Activated CD8-positive, alpha-beta T cell treated with anti-CD3 and anti-CD28 coated beads, Interleukin-2, amount 10 ng/mL, durations not matched to agents 7 days and 5 days (primary cell): ENCODE results near the gene EIF4A3. TPM values are rescaled to one million over a fixed set of nuclear protein-coding genes. Genes with fewer than 3 reads are reported as not detected.

Experiments used
- ATAC-seq: fragments of 150-1000 bp; cut with Tn5 transposase; one replicate; pipeline ENCODE4 v1.10.0; 2021; ENCODE audit warnings: moderate library complexity
- CTCF ChIA-PET: fragments of 350-600 bp; sonication (Branson Sonifier 250); formaldehyde crosslinking; loops from one replicate; lab custom pipeline; 2021; ENCODE audit warnings: antibody characterized with exemption; lab: Charles Lee
- POLR2A ChIA-PET: fragments of 350-600 bp; sonication (Branson Sonifier 250); formaldehyde crosslinking; loops from one replicate; lab custom pipeline; 2021; ENCODE audit warnings: antibody characterized with exemption; lab: Charles Lee
- DNase-seq: peaks from one replicate; pipeline ENCODE4 v3.0.0-alpha.2; 2020
- H3K27ac Mint-ChIP-seq: one replicate; pipeline ENCODE4 v1.8.0; 2021; ENCODE audit warnings: mild to moderate bottlenecking, mixed read lengths
- H3K27me3 Mint-ChIP-seq: one replicate; pipeline ENCODE4 v1.8.0; 2021; ENCODE audit warnings: low read depth, mixed read lengths
- H3K36me3 Mint-ChIP-seq: one replicate; pipeline ENCODE4 v1.8.0; 2021; ENCODE audit warnings: low read depth, mixed read lengths
- H3K4me1 Mint-ChIP-seq: one replicate; pipeline ENCODE4 v1.8.0; 2021; ENCODE audit warnings: low read depth, mixed read lengths
- H3K4me3 Mint-ChIP-seq: one replicate; pipeline ENCODE4 v1.8.0; 2021; ENCODE audit warnings: mild to moderate bottlenecking, mixed read lengths
- H3K9me3 Mint-ChIP-seq: one replicate; pipeline ENCODE4 v1.8.0; 2022; ENCODE audit warnings: mixed read lengths; ENCODE audit not compliant: insufficient read depth
- total RNA-seq, 2 experiments: library from RNA; stranded (reverse); gene quantifications; one replicate each; pipeline ENCODE4 v1.2.3, GENCODE V29; 2021

Gene EIF4A3
- 100 to 1,000 TPM; 181 to 183 TPM for total RNA-seq

- H3K4me3 Mint-ChIP-seq, result peak within 1 kb of the TSS; percentile 91
Measured at GRCh38 chr17:80147035-80147822, at the start of gene EIF4A3. TSS of gene EIF4A3 (minus strand) at chr17:80147128. CDS start at chr17:80146961, 167 bp downstream.

GRCh38 chr17:80196652-80197051 is 49.7 kb upstream of the EIF4A3 start:
- no peaks in the 10 kb centered on the region for H3K9me3 Mint-ChIP-seq
- ChIA-PET POLR2A (interaction anchor here (1.7 kb wide), 1 partner anchor 68 kb away, joined by 4 read pairs; no protein-coding TSS in a partner anchor), CTCF (interaction anchor here (0.7 to 2.4 kb wide), 14 partner anchors 9 to 148 kb away, joined by 3 to 8 read pairs (median 4); no protein-coding TSS in a partner anchor)
- peaks cover 9% of the 10 kb centered on the region for H3K27me3 Mint-ChIP-seq
- H3K27ac Mint-ChIP-seq, result no peak overlapping the region
- no peak for DNase-seq
- ATAC-seq, result no peak
- H3K36me3 Mint-ChIP-seq, result no peaks in the 10 kb centered on the region
- H3K4me1 Mint-ChIP-seq, result no peaks in the 10 kb centered on the region
- no peak overlapping the region for H3K4me3 Mint-ChIP-seq

More at GRCh38 chr17:80147035-80147822, at the start of gene EIF4A3:
- CTCF ChIA-PET, result interaction anchor here (0.8 to 7.9 kb wide), 3 partner anchors 19 to 46 kb away, joined by 3 to 51 read pairs (median 4); partner anchors contain the start of gene GAA
- ATAC-seq (peak; percentile 82), DNase-seq (peak; percentile 99)
- Mint-ChIP-seq H3K9me3 (peaks cover 9% of the 10 kb centered on the region), H3K4me1 (peaks cover 41% of the 10 kb centered on the region), H3K27ac (peak within 1 kb of the TSS; percentile 97), H3K36me3 (peaks cover 51% of the 10 kb centered on the region), H3K27me3 (no peaks in the 10 kb centered on the region)
- POLR2A ChIA-PET, result interaction anchor here (1.0 to 1.8 kb wide), 4 partner anchors 9 to 230 kb away, joined by 3 to 11 read pairs (median 4); partner anchors contain the start of gene GAA

GRCh38 chr17:80195671-80196529 is 49.0 kb upstream of the EIF4A3 start:
- Mint-ChIP-seq H3K27me3 (peaks cover 11% of the 10 kb centered on the region), H3K27ac (no peak overlapping the region), H3K4me1 (no peaks in the 10 kb centered on the region), H3K9me3 (no peaks in the 10 kb centered on the region), H3K4me3 (no peak overlapping the region), H3K36me3 (no peaks in the 10 kb centered on the region)
- ChIA-PET POLR2A (interaction anchor here (0.6 to 1.7 kb wide), 2 partner anchors 68 to 111 kb away, joined by 3 to 4 read pairs; no protein-coding TSS in a partner anchor), CTCF (interaction anchor here (0.6 to 2.4 kb wide), 19 partner anchors 8 to 693 kb away, joined by 3 to 17 read pairs (median 4); no protein-coding TSS in a partner anchor)
- DNase-seq (peak; percentile 60), ATAC-seq (no peak)

GRCh38 chr17:80195141-80195540 is 48.2 kb upstream of the EIF4A3 start:
- Mint-ChIP-seq H3K36me3 (no peaks in the 10 kb centered on the region), H3K27ac (no peak overlapping the region), H3K27me3 (peaks cover 11% of the 10 kb centered on the region), H3K4me3 (no peak overlapping the region), H3K4me1 (no peaks in the 10 kb centered on the region), H3K9me3 (no peaks in the 10 kb centered on the region)
- CTCF ChIA-PET, result interaction anchor here (0.6 to 2.4 kb wide), 8 partner anchors 11 to 106 kb away, joined by 3 to 17 read pairs (median 4); no protein-coding TSS in a partner anchor
- POLR2A ChIA-PET, result interaction anchor here (1.7 kb wide), 1 partner anchor 69 kb away, joined by 4 read pairs; no protein-coding TSS in a partner anchor
- no peak for ATAC-seq
- no peak for DNase-seq

GRCh38 chr17:80191865-80192661 is 45.1 kb upstream of the EIF4A3 start:
- POLR2A ChIA-PET, result no interaction called here
- CTCF ChIA-PET, result interaction anchor here (0.8 kb wide), 1 partner anchor 10 kb away, joined by 3 read pairs; no protein-coding TSS in a partner anchor
- DNase-seq (no peak), ATAC-seq (no peak)
- H3K4me1 Mint-ChIP-seq, result no peaks in the 10 kb centered on the region
- H3K36me3 Mint-ChIP-seq, result no peaks in the 10 kb centered on the region
- no peak overlapping the region for H3K27ac Mint-ChIP-seq
- H3K9me3 Mint-ChIP-seq, result no peaks in the 10 kb centered on the region
- H3K4me3 Mint-ChIP-seq, result no peak overlapping the region
- peaks cover 11% of the 10 kb centered on the region for H3K27me3 Mint-ChIP-seq

- POLR2A ChIA-PET, result interaction anchor here (0.8 kb wide), 1 partner anchor 83 kb away, joined by 3 read pairs; no protein-coding TSS in a partner anchor
- Mint-ChIP-seq H3K9me3 (no peaks in the 10 kb centered on the region), H3K4me1 (no peaks in the 10 kb centered on the region), H3K36me3 (no peaks in the 10 kb centered on the region), H3K27ac (no peak overlapping the region), H3K27me3 (peaks cover 11% of the 10 kb centered on the region), H3K4me3 (no peak overlapping the region)
- ATAC-seq (no peak), DNase-seq (no peak)
- CTCF ChIA-PET, result no interaction called here
Measured at GRCh38 chr17:80191192-80191591, 44.3 kb upstream of the EIF4A3 start.

- no peak overlapping the region for H3K27ac Mint-ChIP-seq
- H3K36me3 Mint-ChIP-seq, result no peaks in the 10 kb centered on the region
- DNase-seq, result no peak
- ChIA-PET CTCF (no interaction called here), POLR2A (interaction anchor here (0.8 kb wide), 1 partner anchor 83 kb away, joined by 3 read pairs; no protein-coding TSS in a partner anchor)
- no peaks in the 10 kb centered on the region for H3K9me3 Mint-ChIP-seq
- H3K27me3 Mint-ChIP-seq, result peaks cover 11% of the 10 kb centered on the region
- no peak overlapping the region for H3K4me3 Mint-ChIP-seq
- ATAC-seq, result no peak
- H3K4me1 Mint-ChIP-seq, result no peaks in the 10 kb centered on the region
Measured at GRCh38 chr17:80190716-80191115, 43.8 kb upstream of the EIF4A3 start.

- ChIA-PET CTCF (no interaction called here), POLR2A (no interaction called here)
- no peaks in the 10 kb centered on the region for H3K36me3 Mint-ChIP-seq
- ATAC-seq (no peak), DNase-seq (no peak)
- H3K4me3 Mint-ChIP-seq, result no peak overlapping the region
- peaks cover 11% of the 10 kb centered on the region for H3K27me3 Mint-ChIP-seq
- no peaks in the 10 kb centered on the region for H3K4me1 Mint-ChIP-seq
- H3K27ac Mint-ChIP-seq, result no peak overlapping the region
- H3K9me3 Mint-ChIP-seq, result no peaks in the 10 kb centered on the region
Measured at GRCh38 chr17:80189611-80190010, 42.7 kb upstream of the EIF4A3 start.

- no peak for ATAC-seq
- H3K9me3 Mint-ChIP-seq, result no peaks in the 10 kb centered on the region
- DNase-seq, result no peak
- H3K36me3 Mint-ChIP-seq, result no peaks in the 10 kb centered on the region
- peaks cover 6% of the 10 kb centered on the region for H3K27me3 Mint-ChIP-seq
- ChIA-PET CTCF (interaction anchor here (1.7 kb wide), 1 partner anchor 10 kb away, joined by 4 read pairs; no protein-coding TSS in a partner anchor), POLR2A (no interaction called here)
- H3K4me1 Mint-ChIP-seq, result no peaks in the 10 kb centered on the region
- H3K4me3 Mint-ChIP-seq, result no peak overlapping the region
- no peak overlapping the region for H3K27ac Mint-ChIP-seq
Measured at GRCh38 chr17:80187515-80187941, 40.6 kb upstream of the EIF4A3 start.

- no peak overlapping the region for H3K27ac Mint-ChIP-seq
- H3K27me3 Mint-ChIP-seq, result peaks cover 6% of the 10 kb centered on the region
- ChIA-PET POLR2A (no interaction called here), CTCF (interaction anchor here (1.7 kb wide), 1 partner anchor 10 kb away, joined by 4 read pairs; no protein-coding TSS in a partner anchor)
- no peaks in the 10 kb centered on the region for H3K36me3 Mint-ChIP-seq
- H3K4me3 Mint-ChIP-seq, result no peak overlapping the region
- no peaks in the 10 kb centered on the region for H3K9me3 Mint-ChIP-seq
- ATAC-seq, result no peak
- H3K4me1 Mint-ChIP-seq, result no peaks in the 10 kb centered on the region
- no peak for DNase-seq
Measured at GRCh38 chr17:80187090-80187489, 40.2 kb upstream of the EIF4A3 start.
